KG1 (cell line): ENCODE data around the gene ARHGAP27.
"Not testable (repeated sequence)": the region's sequence is repeated elsewhere in the genome, so short reads cannot be mapped to it uniquely, and the experiment has no call there.

ENCODE experiments used
- DNase-seq: peaks from one replicate; lab custom pipeline; 2025; lab: John Stamatoyannopoulos, UW

Gene ARHGAP27

GRCh38 chr17:45445901-45446743, 13.5 kb upstream of the ARHGAP27 start:
- peak; percentile 22 for DNase-seq

- not testable (repeated sequence) for DNase-seq
These were observed 12.5 kb upstream of the ARHGAP27 start for GRCh38 chr17:45444856-45445820.

- DNase-seq: not testable (repeated sequence)
These were observed 11.6 kb upstream of the ARHGAP27 start for GRCh38 chr17:45444301-45444700.

GRCh38 chr17:45443371-45444260, 10.9 kb upstream of the ARHGAP27 start:
- DNase-seq: not testable (repeated sequence)

GRCh38 chr17:45441526-45442310, 9.0 kb upstream of the ARHGAP27 start:
- DNase-seq: no peak

GRCh38 chr17:45440839-45441515, 8.3 kb upstream of the ARHGAP27 start:
- not testable (repeated sequence) for DNase-seq

GRCh38 chr17:45440161-45440778, 7.6 kb upstream of the ARHGAP27 start:
- no peak for DNase-seq

- no peak for DNase-seq
These were observed 6.4 kb upstream of the ARHGAP27 start for GRCh38 chr17:45438931-45439610.

- no peak for DNase-seq
These were observed 5.0 kb upstream of the ARHGAP27 start for GRCh38 chr17:45437465-45438283.

GRCh38 chr17:45436625-45437464, 4.2 kb upstream of the ARHGAP27 start:
- DNase-seq: no peak

- no peak for DNase-seq
These were observed 3.5 kb upstream of the ARHGAP27 start for GRCh38 chr17:45436161-45436560.

- no peak for DNase-seq
These were observed 2.8 kb upstream of the ARHGAP27 start for GRCh38 chr17:45435481-45435880.

- DNase-seq: no peak
These were observed 477 bp upstream of the ARHGAP27 start for GRCh38 chr17:45433159-45433535.

GRCh38 chr17:45431531-45432404, 902 bp downstream of the ARHGAP27 start:
- peak; percentile 24 for DNase-seq

GRCh38 chr17:45430738-45431530, 1.7 kb downstream of the ARHGAP27 start:
- DNase-seq: no peak
